H1 (cell line): ENCODE measurements around the gene KIFBP.

Experiments
- CEBPB ChIP-seq: IDR thresholded peaks from 2 replicates; pipeline ENCODE4 v1.6.1; 2012; ENCODE audit warnings: low read depth, low read length
- EZH2 ChIP-seq: fragments of 200-600 bp; sonication (generic); IDR thresholded peaks from 2 replicates; pipeline ENCODE4 v1.7.1; 2012; ENCODE audit warnings: low read depth, mild to moderate bottlenecking, moderate library complexity, low read length, inconsistent platforms; ENCODE audit not compliant: severe bottlenecking
- HDAC6 ChIP-seq: IDR thresholded peaks from one replicate; pipeline ENCODE4 v1.7.1; 2012; ENCODE audit warnings: low read depth, mild to moderate bottlenecking, inconsistent platforms, low read length, moderate library complexity
- JUND ChIP-seq: IDR thresholded peaks from 2 replicates; pipeline ENCODE4 v1.6.1; 2011; ENCODE audit warnings: mild to moderate bottlenecking, improper control_type of control experiment, low read length
- KDM5A ChIP-seq: fragments of 200-600 bp; IDR thresholded peaks from 2 replicates; pipeline ENCODE4 v1.7.1; 2012; ENCODE audit warnings: mild to moderate bottlenecking, low read length, inconsistent platforms, mixed read lengths
- NRF1 ChIP-seq: IDR thresholded peaks from 2 replicates; pipeline ENCODE4 v1.6.1; 2011; ENCODE audit warnings: mild to moderate bottlenecking, low read depth, low read length, improper control_type of control experiment
- RAD21 ChIP-seq, 2 experiments: IDR thresholded peaks in 1 of 2; conservative IDR thresholded peaks in 1 of 2; 2 replicates each; pipeline ENCODE4 v1.6.1; 2011; ENCODE audit warnings: low read depth in 2 of 2, low read length in 2 of 2, improper control_type of control experiment in 1 of 2, inconsistent platforms in 1 of 2, mild to moderate bottlenecking in 1 of 2, moderate library complexity in 1 of 2
- RFX5 ChIP-seq: IDR thresholded peaks from 2 replicates; pipeline ENCODE4 v1.6.1; 2011; ENCODE audit warnings: low read depth, low read length, improper control_type of control experiment, borderline replicate concordance
- SAP30 ChIP-seq: fragments of 300-600 bp; sonication (generic); IDR thresholded peaks from 2 replicates; pipeline ENCODE4 v1.7.1; 2012; ENCODE audit warnings: low read length, moderate library complexity, mild to moderate bottlenecking, inconsistent platforms; ENCODE audit not compliant: insufficient read depth, insufficient replicate concordance
- TAF1 ChIP-seq: IDR thresholded peaks from 2 replicates; pipeline ENCODE4 v1.6.1; 2011; ENCODE audit warnings: mild to moderate bottlenecking, low read depth, low read length
- TAF7 ChIP-seq: optimal IDR thresholded peaks from 2 replicates; pipeline ENCODE3; 2011; ENCODE audit warnings: low read depth, mild to moderate bottlenecking, inconsistent platforms, low read length, moderate library complexity, borderline replicate concordance
- TF ChIP-seq, protein P1 (sequence below), 3 experiments: IDR thresholded peaks; 1 replicate in 2 of 3; 2 replicates in 1 of 3; pipeline versions ENCODE4 v1.5.1 to v1.6.1; 2011; ENCODE audit warnings: low read length in 3 of 3, mild to moderate bottlenecking in 3 of 3, inconsistent platforms in 2 of 3, low read depth in 1 of 3, moderate library complexity in 1 of 3; ENCODE audit not compliant: insufficient read depth in 1 of 3; ENCODE audit errors: control extremely low read depth in 1 of 3

DNA sequence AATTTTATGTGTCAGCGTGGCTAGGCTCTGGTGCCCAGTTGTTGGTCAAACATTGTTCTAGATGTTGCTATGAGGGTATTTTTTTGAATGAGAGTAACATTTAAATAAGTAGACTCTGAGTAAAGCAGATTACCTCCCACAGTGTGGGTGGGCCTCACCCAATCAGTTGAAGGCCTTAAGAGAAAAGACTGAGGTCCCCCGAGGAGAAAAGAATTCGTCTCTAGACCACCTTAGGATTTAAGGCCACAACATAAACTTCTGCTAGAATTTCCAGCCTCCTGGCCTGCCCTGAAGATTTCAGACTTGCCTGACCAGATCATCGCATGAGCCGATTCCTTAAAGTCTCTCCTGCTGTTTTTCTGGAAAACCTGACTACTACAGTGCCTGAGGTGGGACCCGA, 54.2 kb downstream of the KIFBP start:
- TF ChIP-seq TAF1 (no peak), SAP30 (no peak), EZH2 (no peak), HDAC6 (no peak), NRF1 (no peak), JUND (no peak), RAD21 (IDR thresholded peaks at IDR 0.05 in 1 of 2, conservative IDR thresholded peaks at IDR 0.05 in 1 of 2; ENCODE audit: low read depth in 2 of 2, low read length in 2 of 2) (no peak), CEBPB (no peak), KDM5A (no peak), TAF7 (no peak), RFX5 (no peak)
- TF ChIP-seq, protein P1, sequence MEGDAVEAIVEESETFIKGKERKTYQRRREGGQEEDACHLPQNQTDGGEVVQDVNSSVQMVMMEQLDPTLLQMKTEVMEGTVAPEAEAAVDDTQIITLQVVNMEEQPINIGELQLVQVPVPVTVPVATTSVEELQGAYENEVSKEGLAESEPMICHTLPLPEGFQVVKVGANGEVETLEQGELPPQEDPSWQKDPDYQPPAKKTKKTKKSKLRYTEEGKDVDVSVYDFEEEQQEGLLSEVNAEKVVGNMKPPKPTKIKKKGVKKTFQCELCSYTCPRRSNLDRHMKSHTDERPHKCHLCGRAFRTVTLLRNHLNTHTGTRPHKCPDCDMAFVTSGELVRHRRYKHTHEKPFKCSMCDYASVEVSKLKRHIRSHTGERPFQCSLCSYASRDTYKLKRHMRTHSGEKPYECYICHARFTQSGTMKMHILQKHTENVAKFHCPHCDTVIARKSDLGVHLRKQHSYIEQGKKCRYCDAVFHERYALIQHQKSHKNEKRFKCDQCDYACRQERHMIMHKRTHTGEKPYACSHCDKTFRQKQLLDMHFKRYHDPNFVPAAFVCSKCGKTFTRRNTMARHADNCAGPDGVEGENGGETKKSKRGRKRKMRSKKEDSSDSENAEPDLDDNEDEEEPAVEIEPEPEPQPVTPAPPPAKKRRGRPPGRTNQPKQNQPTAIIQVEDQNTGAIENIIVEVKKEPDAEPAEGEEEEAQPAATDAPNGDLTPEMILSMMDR (IDR thresholded peaks at IDR 0.05; ENCODE audit: control extremely low read depth in 1 of 3, insufficient read depth in 1 of 3, low read depth in 1 of 3, low read length in 3 of 3) = no peak
